GM10248 (cell line): ENCODE data around the gene OR51G2.

ENCODE experiments used
- CTCF ChIA-PET: fragments of 300-600 bp; sonication (Branson Sonifier 250); formaldehyde crosslinking; extraction: SDS; loops from one replicate; lab custom pipeline; 2021; ENCODE audit warnings: antibody characterized with exemption; lab: Yijun Ruan, JAX
- POLR2A ChIA-PET: fragments of 350-650 bp; sonication (Branson Sonifier 250); formaldehyde crosslinking; extraction: SDS; loops from one replicate; lab custom pipeline; 2020; ENCODE audit warnings: antibody characterized with exemption; lab: Yijun Ruan, JAX
- DNase-seq: peaks from one replicate; pipeline ENCODE4 v3.0.0; 2012; ENCODE audit errors: extremely low spot score
- CTCF ChIP-seq: IDR thresholded peaks from 2 replicates; pipeline ENCODE4 v1.5.1; 2012; ENCODE audit warnings: mild to moderate bottlenecking, low read depth; ENCODE audit errors: extremely low read depth, missing control alignments, control extremely low read depth

Gene OR51G2

DNA sequence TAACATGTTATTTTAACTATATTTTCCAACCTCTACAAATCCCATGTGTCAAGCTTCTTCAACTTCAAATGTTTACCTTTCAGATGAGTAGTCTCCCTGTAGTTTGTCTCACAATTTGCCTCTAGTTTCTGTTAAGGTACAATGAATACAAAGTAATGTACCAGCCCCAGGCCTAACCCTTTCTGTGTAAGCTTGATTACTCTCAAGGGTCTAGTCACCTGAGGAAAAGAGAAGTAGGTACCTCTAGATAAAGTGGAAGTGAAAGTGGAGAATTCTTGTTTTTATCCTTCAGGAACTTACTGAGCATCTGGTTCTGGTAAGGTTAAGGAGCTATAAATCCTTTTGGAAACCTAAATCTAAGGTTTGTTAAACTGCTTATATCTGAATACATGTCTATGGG, 15.7 kb downstream of the OR51G2 start, which contains the start of gene OR51A7:
TSS of gene OR51A7 (plus strand) at position 300 of the 400 bp plus-strand sequence. CDS start 3,587 bp downstream, outside the sequence.
- ChIA-PET CTCF (interaction anchor here (1.7 kb wide), 1 partner anchor 13 kb away, joined by 4 read pairs; no protein-coding TSS in a partner anchor), POLR2A (no interaction called here)
- TF ChIP-seq CTCF = no peak
- no peak for DNase-seq

- DNase-seq = no peak
- ChIA-PET POLR2A (no interaction called here), CTCF (interaction anchor here (0.8 kb wide), 1 partner anchor 40 kb away, joined by 3 read pairs; no protein-coding TSS in a partner anchor)
- TF ChIP-seq CTCF = no peak
Observed at GRCh38 chr11:4891996-4892640, 27.0 kb downstream of the OR51G2 start.

DNA sequence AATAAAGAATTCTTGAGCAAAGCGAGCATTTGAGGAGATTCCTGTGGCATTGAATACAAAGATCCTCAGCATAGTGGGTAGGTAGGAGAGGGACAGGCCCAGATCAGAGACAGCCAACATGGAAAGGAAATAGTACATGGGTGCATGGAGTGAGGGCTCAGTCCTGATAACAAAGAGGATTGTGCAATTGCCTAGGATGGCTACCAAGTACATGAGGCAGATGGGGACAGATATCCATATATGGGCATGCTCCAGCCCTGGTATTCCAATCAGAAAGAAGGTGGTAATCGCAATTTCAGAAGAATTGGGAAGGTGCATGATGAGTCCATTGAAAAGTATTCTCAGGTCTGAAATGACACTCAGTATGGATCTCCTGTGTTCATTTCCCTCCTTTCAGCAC, 28.9 kb downstream of the OR51G2 start:
- POLR2A ChIA-PET = no interaction called here
- CTCF ChIA-PET = no interaction called here
- no peak for DNase-seq
- no peak for TF ChIP-seq CTCF

DNA sequence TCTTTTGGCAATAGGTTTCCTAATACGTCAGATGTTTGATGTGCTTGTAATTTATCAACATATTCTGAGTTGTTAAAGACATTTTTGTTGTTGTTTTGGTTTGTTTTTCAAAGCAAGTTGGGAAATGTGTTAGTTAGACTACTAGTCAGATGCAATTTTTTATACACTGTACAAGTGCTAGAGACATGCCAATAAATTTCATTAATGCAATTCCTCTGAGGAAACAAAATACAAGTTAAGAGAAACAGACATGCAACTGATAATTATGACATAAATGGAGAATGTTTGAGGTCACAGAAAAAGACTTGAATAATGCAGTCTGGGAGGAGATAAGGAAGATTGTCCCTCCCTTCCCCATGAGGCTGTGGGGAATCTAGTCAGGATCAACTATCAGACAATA, 31.6 kb downstream of the OR51G2 start:
- CTCF ChIA-PET = interaction anchor here (1.7 kb wide), 1 partner anchor 43 kb away, joined by 4 read pairs; no protein-coding TSS in a partner anchor
- POLR2A ChIA-PET = no interaction called here
- TF ChIP-seq CTCF = no peak
- no peak for DNase-seq

DNA sequence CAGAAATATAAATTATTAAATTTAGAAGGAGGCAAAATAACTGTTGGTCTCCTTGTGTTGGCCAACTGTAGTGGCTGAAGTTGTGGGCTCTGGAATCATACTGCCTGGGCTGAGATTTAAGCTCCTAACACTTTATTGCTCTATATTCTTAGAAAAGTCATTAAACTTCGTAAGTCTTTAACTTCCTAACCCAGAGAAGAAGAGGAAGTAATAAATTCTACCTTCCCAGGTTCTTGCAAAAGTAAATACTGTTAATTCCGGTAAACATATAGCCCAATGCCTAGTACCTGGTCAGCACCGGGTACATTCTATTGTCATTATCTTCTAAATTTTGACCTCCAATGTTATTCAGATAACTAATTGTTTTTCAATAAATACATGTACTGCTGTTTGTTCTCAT, 33.0 kb downstream of the OR51G2 start:
- ChIA-PET CTCF (no interaction called here), POLR2A (no interaction called here)
- no peak for TF ChIP-seq CTCF
- DNase-seq = no peak

GRCh38 chr11:4884361-4884760, 34.8 kb downstream of the OR51G2 start:
- CTCF ChIA-PET = no interaction called here
- TF ChIP-seq CTCF = no peak
- no peak for DNase-seq
- POLR2A ChIA-PET = no interaction called here
